ENCODE measurements around the gene DOCK1. TPM values are rescaled to one million over a fixed set of nuclear protein-coding genes. Genes with fewer than 3 reads are reported as not detected.

Gene DOCK1
- total RNA-seq, 1 donor from 2014 or later = 81.5 TPM

DNA sequence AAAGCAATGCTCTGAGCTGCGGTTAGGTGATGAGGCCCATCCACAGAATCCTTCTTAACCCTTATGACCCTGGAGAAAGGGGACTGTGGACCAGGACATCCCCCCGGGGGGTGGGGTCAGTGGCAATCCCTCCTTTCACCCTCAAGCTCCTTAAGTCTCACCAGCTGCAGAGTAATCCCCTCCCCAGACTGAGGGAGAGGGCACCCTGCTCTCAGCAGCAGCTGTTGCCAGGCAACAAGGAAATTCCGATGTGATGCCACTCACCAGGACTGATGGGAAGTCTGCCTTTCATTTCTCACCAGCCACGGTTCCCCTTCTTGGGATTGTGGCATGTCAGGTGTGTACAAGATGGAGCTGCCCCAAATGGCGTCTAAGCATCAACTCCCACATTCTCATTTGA is 129.6 kb downstream of the DOCK1 start:
- DNase-seq (ENCODE audit: low read depth in 2 of 2) = no peak

DNA sequence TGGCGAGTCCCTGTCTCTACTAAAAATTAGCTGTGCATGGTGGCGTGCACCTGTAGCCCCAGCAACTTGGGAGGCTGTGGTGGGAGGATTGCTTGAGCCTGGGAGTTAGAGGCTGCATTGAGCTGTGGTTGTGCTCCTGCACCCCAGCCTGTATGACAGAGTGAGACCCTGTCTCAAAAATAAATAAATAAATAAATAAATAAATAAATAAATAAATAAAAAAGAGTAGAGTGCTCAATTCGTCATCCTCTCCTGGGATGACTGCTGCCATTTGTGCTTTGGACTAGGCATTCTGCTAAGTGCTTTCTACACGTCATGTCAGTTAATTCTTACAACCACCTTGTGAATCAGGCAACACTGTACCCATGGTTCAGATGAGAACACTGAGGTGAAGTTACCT is 130.6 kb downstream of the DOCK1 start:
- DNase-seq (ENCODE audit: low read depth in 2 of 2) = no peak

DNA sequence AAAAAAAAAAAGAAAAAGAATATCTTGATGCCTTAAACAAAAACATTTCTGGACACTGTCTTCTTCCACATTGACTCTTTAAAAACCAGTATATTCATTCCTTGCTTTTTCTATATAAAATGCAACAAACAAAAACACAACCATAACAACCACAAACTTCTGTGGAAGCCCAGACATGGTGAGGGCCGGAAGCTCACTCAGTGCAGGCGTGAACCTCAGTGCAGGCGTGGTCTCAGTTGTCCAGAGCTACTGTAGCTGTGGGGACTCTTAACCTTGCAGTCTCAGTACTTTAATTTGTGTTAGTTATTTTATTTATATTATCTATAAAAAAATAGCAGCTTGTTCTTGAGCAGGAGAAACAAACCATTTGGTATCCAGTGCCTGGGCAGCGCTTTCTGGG is 131.8 kb downstream of the DOCK1 start:
- DNase-seq (ENCODE audit: low read depth in 2 of 2) = no peak

DNA sequence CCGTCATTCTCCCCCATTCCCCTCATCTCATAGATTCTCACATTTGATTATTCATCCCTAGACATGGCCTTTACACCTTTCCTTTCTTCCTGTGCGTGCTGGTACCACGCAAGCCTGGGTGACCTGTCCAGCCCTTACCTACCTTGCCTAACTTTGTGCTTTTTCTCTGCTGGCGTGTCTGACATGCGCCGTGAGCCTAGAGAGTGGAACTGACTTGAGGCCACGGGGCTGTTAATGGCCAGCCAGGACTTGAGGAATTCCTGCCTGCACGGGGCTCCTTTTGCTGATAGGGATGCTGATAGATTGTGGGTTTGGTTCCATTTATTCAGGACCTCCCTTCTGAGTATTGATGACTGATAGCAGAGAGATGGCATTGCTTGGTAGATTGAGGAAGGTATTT is 134.2 kb downstream of the DOCK1 start:
- no peak for DNase-seq (ENCODE audit: low read depth in 2 of 2)

DNA sequence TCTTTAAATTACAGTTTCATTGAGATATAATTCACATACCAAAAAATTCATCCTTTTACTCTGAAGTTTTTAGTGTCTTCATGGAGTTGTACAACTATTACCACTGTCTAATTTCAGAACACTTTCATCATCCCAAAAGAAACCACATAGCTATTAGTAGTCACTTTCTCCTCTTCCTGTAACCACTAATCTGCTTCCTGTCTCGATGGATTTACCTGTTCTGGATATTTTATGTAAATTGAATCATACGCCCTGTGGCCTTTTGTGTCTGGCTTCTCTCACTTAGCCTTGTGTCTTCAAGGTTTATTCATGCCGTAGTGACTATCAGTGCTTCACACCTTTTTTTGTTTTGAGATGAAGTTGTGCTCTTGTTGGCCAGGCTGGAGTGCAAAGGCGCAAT is 135.5 kb downstream of the DOCK1 start:
- no peak for DNase-seq (ENCODE audit: low read depth in 2 of 2)

DNA sequence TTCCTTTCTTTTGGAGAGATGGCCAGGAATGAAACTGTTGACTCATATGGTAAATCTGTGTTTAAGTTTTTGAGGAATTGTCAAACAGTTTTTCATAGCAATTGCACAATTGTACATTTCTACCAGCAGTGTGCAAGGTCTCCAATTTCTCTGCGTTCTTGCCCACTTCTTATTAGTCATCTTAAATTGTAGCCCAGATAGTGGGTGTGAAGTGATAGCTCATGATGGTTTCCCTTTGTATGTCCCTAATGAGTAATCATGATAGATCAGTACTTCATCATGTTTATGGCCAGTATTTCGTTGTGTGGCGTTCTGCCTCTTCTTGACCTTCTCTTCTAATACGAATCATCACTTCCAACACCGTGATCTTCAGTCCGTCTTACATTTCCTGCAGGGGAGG is 136.3 kb downstream of the DOCK1 start:
- peak in 1 of 2 donors; percentile 37 for DNase-seq (ENCODE audit: low read depth in 2 of 2)

DNA sequence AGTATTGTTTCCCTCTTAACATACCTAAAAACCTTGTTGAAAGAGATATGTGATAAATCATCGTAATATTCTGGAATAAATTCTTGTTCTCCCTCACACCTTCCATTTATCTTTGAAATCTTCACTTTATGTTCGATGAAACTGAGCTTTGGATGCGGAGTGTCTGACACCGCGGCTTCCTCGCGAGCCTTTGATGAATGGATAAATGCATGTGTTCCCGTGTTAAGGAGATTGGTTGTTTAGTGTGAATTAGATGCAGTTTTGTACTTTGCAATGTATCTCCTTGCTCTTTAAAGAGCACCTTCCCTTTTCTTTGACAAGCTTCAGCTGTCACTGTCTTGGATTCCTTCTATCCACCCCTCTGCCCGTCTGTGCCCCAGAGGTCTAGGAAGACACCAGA is 138.1 kb downstream of the DOCK1 start:
- no peak for DNase-seq (ENCODE audit: low read depth in 2 of 2)

DNA sequence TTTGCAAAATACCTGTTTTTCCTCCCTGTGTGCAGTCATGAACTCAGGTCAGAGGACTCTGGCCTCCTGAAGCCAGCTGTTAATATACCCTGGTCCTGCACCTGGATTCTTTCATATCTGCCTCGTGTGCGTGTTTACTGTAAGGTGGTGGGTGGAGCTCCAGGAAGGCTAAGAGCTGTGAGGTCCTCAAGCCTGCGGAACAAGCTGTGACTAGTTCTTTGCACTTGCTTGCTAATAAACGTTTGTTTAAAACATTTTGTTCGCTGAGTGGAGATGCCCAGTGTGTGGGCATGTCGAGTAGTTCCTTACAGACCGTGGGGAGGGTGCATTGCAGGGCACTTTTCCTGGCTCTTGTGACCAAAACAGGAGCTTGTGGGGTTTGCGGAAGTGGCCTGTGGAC is 139.0 kb downstream of the DOCK1 start:
- DNase-seq (ENCODE audit: low read depth in 2 of 2) = no peak

DNA sequence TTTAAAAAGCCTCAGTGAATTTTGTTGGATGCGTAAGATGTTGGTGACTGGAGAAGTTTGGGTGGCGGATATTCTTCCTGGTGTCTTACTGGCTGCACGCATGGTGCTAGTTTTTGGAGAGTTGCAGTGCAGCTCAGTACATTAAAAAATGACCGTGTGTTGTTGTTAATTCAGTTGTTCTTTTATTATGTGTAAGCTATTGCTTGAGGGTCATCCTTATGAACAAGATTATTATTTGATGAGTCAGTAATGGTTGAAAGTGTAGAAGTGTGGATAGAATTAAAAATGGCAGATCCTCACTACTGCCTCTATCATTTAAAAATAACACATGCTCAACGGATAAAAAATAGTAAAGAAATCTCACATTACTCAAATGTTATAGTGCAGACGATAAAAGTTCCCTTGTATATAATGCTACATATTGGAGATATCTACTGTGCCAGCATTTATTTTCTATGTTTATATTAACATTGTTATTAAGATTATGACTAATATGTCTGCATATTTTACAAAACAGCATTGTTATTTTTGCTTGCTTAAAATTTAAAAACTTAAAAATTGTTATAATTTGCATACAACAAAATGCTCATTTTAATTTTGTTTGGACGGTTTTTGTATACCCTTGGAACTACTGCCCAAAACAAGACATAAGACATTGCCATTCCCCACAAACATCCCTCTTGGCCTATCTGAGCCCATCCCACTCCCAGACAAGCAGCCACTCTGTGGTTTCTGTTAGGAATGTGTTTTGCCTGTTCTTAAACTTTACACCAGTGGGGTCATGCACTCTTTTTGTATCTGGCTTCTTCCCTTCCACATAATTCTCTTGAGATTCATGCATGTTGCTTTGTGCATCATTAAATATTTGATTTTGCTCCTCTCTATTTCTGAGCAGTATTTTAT is 142.0 kb downstream of the DOCK1 start:
- no peak for DNase-seq (ENCODE audit: low read depth in 2 of 2)

DNA sequence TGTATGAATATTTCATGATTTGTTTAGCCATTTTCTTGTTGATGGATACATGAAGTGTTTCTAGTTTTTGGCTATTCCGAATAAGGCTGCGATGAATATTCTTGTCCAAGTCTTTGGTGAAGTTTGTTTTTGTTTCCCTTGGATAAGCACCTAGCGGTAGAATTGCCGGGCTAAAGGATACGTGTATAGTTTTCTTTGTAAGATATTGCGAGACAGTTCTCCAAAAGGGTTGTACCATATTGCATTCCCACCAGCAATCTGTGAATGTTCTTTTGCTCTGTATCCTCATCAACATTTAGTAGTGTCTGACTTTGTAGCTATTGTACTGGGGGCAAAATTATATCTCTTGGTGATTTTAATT is 142.6 kb downstream of the DOCK1 start:
- no peak for DNase-seq (ENCODE audit: low read depth in 2 of 2)

DNA sequence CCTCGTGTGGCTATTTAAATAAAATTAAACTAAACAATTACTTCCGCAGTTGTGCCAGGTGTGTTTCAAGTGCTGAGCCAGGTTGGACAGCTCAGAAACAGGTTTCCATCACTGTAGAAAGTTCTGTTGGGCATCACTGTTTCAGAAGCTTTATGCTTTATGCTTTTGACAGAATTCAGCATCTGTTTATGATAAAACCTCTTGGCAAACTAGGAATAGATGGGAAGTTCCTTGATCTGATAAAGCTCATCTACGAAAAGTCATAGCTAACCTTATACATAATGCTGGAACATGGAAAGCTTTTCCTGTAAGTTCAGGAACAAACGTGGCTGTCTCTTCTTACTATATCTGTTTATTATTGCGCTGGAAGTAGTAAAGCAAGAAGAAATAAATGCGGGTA is 143.4 kb downstream of the DOCK1 start:
- DNase-seq (ENCODE audit: low read depth in 2 of 2) = no peak

DNA sequence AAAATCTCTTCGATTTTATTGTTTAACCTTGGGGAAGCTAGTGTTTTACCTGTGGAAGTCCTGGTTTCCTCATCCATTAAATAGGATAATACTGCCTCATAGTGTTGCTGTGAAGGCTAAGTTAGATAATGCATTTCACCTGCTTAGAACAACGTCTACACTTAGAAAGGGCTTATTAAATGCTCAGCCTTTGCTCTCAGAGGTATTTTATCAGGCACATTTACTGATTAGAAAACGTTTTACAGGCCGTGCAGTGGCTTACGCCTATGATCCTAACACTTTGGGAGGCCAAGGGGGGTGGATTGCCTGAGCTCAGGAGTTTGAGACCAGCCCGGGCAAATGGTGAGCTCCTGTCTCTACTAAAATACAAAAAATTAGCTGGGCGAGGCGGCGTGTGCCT is 146.8 kb downstream of the DOCK1 start:
- no peak for DNase-seq (ENCODE audit: low read depth in 2 of 2)

DNA sequence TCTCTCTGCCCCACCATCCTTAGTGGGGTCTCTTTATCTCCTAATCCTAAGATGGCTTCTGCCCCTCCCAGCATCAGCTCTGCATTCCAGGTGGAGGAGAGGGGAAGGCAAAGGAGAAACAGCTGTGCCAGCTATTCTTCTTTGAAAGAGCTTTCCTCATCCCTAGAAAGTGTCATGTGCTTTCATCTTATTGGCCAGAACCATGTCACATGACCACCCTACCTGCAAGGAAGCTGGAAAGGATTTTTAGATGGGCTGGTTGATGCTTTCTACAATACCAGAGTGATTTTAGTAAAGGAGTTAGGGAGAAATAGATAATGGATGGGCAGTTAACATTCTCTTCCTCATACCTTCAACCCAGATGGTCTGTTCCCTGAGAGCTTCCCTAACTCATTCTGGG is 150.0 kb downstream of the DOCK1 start:
- DNase-seq (ENCODE audit: low read depth in 2 of 2) = no peak

DNA sequence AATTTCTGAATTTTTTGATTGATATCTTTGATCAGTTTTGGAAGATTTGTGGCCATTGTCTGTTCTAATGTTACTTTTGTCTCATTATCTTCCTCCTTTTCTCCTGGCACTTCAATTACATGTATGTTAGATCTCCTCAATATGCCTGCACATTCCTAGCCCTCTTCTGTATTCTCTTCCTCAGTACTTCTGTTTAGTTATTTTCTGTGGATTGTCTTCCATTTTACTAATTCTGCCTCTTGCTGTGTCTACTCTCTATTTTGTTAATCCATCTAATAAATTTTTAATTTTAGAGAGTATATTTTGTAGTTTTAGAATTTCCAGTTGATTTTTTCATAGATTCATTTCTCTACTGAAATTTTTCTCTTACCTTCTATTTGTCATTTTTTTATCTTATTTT is 154.1 kb downstream of the DOCK1 start:
- DNase-seq (ENCODE audit: low read depth in 2 of 2) = no peak

DNA sequence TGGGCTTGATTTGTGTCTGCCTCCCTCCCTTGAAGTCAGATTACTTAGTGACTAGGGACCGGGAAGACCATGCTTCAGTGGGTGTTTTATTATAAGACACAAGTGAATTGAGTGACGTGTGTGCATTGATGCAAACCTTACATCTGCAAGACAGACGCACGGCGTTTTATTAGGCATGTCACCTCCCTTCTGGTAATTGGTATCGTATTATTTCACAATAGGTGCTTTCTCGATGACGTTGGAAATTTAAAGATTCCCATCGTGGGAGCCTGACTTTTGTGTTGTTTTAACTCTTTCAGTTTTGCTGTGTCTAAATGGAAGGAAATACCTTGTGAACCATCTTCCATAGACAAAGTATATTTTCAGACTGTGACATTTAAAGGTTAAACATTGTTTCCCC is 158.5 kb downstream of the DOCK1 start:
- no peak for DNase-seq (ENCODE audit: low read depth in 2 of 2)

DNA sequence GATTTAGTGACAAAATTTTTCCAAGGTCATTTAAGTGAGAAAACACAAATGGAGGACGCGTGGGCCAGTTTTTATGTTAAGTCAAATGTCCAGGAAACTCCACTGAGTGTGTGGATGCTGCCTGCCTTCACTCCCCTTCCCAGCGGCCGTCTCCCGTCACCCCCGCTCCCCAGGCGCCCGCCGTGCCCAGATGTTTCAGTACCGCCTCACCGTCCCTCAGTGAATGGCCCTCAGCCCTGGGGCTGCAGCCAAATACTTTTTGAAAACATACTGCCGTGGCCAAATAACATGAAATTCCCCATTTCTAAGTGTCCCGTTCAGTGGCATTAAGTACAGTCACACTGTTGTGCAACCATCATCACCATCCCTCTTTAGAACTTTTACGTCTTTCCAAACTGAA is 159.2 kb downstream of the DOCK1 start:
- no peak for DNase-seq (ENCODE audit: low read depth in 2 of 2)

DNA sequence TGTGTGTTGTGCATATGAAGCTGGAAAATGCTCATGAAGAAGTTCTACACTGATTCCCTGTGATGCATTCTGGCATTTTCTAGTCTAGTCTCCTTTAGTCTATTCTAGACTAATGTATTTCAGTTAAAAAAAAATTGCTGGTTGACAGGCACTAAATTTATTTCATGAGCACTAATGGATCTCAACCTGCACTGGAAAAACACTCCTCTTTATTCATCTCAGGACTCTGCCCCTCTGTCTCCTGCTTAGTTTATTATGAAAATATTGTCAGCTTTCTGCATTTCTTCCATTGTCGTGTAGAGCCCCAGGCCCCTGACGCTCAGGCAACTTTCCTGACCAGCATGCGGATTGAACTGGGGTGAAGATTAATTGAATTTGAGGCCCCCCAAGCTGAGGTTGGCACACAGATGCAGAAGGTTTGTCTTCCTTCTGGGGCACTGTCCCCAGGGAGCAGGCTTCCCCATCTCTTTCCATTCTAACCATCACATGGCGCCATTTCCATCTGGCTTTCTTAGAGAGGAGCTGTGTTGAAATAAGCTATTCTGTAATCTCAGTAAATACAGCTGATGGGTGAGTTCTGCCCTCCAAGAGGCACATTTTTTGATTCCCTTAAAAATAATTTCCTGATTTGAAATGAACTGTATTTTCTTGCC is 162.4 kb downstream of the DOCK1 start:
- no peak for DNase-seq (ENCODE audit: low read depth in 2 of 2)

DNA sequence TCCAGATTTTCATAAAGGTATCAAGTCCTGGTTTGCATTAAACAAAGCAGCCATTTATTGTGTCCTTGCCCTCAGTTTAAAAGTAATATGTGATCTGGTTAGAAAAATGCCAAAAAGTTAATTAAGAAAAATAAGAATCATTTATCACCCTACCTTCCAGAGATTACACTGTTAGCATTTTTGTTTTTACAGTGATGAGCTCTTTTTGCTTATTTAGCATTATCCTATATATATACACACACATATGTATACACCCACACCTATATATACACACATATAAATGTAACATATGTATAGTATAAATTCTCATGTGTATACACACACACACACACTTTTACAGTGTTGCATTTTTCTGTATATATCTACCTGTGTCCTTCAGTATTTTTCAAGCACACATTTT is 163.3 kb downstream of the DOCK1 start:
- no peak for DNase-seq (ENCODE audit: low read depth in 2 of 2)

DNA sequence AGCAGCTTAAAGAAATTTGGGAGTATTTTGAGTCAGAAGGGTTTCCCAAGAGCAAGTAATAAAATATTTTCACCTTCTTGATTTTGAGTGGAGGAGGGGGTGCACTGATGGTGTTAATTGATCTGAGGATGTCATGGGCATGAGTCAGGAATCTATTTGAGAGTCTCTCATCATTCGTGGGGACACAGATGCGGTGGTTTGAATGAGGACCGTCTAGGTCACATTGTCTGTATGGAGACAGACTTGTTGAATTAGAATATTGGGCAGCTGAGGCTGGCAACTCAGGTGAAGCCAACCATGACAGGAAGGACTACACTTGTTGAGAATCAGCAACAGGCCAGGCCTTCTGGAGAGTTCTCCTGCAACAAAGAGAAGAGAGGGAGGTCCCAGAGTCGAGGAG is 164.2 kb downstream of the DOCK1 start:
- no peak for DNase-seq (ENCODE audit: low read depth in 2 of 2)

DNA sequence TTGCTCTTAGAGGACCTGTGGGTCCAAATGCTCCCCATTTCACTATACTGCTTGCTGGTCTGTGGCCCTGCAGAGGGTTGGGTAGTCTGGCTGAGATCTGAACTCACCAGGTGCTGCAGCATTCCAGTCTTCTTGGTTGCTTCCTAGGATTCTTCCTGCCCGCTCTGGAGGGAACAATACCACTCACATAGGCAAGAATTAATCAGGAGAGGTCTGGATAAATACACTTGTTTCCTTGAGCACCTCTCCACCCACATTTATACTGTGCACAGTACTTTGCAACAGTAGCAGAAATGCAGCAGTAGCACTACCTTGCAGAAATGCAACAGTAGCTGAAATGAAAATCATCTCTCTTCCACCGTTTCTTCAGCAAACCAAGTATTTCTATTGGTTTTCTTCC is 165.9 kb downstream of the DOCK1 start:
- no peak for DNase-seq (ENCODE audit: low read depth in 2 of 2)

DNA sequence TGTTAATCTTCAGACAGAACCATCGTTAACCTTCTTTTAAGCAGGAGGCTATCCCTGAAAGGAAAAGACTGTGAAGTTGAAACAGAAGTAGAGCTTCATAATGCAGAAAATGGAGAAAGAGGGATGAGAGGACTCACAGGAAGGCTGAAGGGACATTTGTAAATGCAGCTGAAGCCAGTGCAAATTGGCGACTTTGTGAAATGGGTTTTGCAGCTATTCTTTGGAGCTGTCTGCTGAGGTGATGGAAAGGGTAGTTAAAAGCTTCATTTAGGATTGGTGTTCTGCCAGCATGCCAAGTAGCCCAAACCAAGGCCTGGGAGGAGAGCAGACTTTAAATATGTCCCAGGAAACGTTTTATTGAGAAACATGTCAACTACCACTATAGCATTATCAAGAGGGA is 168.4 kb downstream of the DOCK1 start:
- DNase-seq (ENCODE audit: low read depth in 2 of 2) = no peak

DNA sequence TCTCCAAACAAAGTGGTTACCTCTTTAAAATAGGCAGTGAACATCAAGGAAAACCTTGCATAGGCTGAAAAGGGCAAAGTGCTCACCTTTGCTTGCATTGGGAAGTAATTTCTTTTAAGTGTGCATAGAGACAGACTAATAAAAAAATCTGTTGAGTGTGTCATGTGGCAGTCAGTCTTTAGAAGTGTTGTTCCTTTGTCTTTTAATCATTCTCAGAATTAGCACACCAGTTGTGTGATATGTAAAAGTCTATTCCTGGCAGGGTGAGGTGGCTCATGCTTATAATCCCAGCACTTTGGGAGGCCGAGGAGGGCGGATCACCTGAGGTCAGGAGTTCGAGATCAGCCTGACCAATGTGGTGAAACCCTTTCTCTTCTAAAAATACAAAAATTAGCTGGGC is 174.2 kb downstream of the DOCK1 start:
- no peak for DNase-seq (ENCODE audit: low read depth in 2 of 2)

DNA sequence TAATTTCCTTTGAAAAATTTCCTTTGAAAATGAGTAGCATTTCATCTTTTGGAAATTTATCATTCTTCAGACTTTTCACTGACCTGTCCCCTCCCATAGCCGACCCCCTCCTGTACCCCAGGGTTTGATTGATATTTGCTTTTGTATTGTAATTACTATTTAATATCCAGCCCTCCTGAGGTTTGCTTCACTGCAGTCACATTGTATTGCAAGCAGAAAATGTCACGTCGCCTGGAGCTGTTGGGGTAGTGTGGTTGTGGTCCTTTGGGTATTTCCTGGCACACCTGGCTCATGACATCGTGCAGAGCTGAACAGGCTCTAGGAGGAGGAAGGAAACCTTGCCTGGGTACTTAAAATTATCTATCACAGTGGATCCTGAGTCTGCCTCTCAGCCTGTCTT is 175.1 kb downstream of the DOCK1 start:
- DNase-seq (ENCODE audit: low read depth in 2 of 2) = no peak

Measured in lung microvascular endothelial cell (primary cell).